NCI-H1092 (cell line): ENCODE results near the gene SIGLEC10.

ENCODE experiments used
- DNase-seq: peaks from one replicate; lab custom pipeline; 2025; lab: John Stamatoyannopoulos, UW

Gene SIGLEC10

DNA sequence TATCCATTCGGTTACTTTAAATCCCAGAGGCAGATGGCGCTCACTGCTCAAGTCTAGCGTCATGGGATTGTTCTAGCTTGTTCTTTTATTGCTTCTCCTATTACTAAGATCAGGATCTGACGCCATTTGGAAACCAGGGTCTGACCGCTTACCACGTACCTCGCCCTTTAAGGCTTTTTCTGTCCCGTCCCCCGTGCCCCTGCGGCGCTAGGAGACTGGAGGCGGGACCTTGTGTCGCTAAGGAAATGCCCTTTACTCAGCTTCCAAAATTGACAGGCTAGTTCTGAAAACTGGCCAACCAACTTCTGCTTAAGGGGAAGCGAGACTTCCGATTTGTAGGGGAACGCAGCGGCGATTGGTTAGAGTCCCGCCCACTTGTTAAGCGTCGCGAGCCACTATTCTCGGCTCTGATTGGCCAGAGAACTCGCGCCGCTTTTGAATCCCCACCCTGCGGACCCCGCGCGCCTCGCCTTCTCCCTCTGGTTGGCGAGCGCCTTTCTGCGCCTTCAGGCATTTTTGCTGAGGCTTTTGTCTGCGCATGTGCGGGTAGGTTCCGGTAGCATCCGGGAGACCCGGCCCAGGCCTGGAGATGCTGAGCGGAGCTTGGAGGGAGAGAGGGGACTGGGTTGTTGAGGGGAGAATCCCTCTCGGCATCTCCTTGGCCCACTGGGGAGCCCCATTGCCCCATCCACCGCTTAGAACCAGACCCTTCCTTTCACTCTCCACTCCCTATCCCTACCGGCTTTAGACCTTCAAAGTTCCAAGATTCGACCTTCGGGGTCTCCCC, 23.2 kb downstream of the SIGLEC10 start:
- peak; percentile 94 for DNase-seq

DNA sequence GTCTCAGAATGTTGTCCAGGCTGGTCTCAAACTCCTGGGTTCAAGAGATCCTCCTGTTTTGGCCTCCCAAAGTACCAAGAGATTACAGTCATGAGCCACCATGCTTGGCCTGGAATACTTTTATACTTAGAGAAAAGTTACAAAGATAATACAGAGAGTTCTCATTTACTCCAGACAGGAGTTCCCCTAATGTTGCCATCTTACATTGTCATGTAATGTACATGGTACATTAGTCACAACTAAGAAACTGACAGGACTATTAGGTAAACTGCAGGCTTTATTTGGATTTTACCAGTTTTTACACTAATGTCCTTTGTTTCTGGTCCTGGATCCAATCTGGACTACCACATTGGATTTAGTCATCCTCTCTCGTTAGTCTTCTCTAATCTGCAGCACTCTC, 24.7 kb downstream of the SIGLEC10 start:
- DNase-seq, result no peak

DNA sequence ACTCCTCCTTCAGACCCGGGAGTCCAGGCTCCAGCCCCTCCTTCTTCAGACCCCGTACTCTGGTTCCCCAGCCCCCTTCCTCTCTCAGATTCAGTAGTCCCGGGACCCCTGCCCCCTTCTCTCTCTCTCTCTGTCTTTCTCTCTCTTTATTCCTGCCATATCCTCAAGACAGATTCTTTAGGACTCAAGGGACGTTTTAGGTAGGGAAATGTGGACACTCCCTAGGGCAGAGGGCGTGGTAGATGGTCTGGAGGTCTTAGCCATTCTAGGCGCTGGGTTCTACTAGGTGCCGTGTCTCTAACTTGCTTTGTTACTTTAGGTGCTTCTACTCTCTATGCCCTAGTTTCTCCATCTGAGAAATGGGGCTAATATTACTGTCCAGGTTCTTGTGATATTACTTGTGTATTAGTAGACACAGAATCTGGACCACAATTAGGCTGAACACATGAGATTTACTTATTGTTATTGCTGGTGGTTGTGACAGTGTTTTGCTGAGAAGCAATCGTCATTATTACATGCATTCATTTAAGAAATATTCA, 26.3 kb downstream of the SIGLEC10 start:
- DNase-seq, result no peak

DNA sequence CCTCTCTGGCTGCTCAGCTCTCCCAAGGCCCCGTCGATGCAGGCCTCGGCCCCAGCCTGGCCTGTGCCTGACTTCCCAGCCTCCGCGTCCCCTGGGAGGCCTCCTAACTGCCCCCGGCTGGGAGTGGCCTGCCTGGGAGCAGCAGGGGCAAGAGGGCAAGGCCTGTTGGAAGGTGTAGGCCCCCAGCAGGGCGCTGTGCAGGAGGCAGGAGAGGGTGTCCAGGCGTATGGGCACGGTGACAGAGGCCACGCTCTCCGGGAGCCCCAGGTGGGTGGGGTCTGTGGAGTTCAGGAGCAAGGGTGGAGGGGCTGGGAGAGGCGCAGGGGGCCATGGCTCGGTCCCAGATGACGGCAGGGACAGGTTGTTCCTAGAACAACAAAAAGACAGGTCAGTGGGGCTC, 28.3 kb downstream of the SIGLEC10 start:
- DNase-seq, result no peak

DNA sequence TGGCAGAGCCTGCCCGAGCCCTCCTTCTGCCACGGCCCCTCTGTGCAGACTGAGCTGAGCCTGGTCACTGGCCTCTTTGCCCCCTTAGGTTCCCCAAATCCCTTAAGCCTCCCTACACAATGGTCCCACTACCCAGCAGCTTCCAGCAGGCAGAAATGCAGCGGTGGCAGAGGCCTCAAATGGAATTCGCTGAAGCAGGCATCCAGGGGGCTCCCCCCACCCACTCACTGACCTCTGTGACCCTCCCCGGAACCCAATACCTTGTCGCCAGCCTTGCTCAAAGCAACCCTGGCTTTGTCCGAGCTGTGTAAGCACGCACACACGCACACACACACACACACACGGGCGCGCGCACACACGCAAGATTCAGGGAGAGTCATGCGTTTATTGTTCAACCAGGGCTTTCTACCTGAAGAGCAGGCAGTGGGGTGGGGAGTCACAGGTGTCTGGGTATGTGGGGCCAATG, 29.5 kb downstream of the SIGLEC10 start, which contains the start of gene LIM2:
LIM2 (minus strand) TSS at position 51 of the 466 bp plus-strand sequence. CDS start 531 bp downstream, outside the sequence.
- DNase-seq, result no peak

DNA sequence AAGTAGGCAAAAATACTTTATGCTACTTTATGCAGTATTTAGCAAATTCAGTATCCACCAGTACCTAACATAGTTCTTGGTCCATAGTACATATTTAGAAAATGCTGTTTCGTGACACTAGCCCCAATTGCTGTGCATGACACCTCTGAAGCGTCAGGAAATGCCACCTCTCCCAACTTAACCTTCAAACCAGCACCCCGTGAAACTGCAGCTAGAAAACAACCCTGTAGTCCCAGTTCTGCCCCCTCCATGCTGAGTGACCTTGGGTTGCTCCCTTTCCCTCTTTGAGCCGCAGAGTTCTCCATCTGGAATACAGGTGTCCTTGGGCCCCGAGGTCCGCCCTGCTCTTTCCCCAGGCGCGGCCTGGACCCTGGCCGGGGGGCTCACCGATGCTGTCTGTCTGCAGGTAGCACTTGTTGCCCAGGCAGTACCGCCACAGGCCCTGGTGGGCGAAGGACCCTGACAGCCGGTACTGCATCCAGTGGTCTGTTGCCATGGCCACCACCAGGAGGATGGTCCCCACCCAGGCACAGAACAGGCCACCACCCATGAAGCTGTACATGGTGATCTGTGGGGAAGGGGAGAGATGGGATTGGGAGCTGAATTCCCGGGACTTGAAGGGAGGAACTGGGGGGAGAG, 30.4 kb downstream of the SIGLEC10 start:
- no peak for DNase-seq

DNA sequence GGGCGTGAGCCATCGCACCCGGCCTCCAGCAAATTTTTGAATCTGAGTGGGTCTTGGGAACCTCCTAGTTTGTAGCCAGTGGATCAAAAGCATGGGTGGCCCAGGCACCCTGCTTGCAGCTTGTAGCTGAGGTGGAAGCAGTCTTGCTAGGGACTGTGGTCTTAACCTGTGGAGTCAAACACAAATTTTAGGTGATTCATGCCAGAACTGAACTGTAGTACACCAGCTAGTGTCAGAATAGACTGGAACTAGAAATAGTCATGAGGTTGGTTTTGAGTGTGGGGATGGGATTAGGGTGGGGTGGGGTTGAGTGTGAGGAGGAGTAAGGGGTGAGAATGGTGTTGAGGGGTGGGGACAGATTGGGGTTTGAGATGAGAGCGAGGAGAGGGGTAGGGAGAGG, 35.4 kb downstream of the SIGLEC10 start:
- DNase-seq, result no peak

DNA sequence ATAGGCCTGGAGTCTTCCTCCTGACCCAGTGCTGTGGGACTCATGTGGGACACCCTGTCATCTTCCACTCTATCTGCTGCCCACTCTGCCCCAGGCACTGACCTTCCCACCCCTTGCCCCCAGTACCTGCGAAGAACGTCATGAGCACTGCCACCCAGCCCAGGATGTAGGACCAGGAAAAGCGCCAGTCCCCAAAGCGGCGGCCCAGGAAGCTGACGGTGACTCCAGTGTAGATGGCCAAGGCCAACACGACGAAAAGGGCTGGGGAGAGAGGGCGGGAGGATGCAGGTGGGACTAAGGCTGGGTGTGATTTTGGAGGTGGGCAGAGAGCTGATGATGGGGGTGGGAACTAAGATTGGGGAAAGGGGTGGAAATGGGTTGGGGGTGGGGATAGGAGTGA, 37.1 kb downstream of the SIGLEC10 start:
- DNase-seq, result no peak

DNA sequence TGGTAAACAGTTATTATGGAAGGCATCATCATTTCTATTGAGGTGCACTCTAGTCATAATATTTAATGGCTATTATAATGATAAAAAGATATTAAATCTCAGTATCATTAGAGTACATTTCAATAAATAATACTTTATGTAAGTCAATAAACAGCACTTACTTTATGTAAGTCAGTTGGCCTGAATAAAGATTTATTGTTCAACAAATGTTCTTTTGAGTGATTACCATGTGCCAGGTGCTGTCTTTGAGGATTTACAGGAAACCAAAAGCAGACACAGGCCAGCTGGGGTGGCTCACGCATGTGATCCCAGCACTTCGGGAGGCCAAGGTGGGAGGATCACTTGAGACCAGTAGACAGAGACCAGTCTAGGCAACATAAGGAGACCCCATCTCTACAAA, 40.0 kb downstream of the SIGLEC10 start:
- no peak for DNase-seq

DNA sequence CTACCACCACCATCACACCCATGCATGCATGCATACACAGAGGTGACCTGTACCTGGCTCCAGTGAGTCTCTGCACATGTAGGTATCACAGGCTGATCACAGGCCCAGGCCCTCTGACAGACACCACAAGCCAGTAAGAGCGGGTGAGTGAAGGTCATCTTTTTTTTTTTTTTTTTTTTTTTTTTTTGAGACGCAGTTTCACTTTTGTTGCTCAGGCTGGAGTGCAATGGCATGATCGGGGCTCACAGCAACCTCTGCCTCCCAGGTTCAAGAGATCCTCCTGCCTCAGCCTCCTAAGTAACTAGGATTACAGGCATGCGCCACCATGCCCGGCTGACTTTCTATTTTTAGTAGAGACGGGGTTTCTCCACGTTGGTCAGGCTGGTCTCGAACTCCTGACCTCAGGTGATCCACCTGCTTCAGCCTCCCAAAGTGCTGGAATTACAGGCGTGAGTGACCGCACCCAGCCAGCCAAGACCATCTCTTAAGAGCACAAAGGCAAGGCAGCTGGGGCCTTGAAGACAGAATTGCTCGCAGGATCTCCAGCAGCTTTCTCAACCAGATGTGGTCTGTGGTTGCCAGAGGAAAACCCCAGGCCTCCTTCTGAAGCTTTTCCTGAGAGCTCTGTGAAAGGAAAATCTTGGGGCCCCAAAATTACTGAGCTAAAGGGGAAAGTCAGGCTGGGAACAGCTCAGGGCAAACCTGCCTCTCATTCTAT, 41.8 kb downstream of the SIGLEC10 start:
- DNase-seq, result no peak

DNA sequence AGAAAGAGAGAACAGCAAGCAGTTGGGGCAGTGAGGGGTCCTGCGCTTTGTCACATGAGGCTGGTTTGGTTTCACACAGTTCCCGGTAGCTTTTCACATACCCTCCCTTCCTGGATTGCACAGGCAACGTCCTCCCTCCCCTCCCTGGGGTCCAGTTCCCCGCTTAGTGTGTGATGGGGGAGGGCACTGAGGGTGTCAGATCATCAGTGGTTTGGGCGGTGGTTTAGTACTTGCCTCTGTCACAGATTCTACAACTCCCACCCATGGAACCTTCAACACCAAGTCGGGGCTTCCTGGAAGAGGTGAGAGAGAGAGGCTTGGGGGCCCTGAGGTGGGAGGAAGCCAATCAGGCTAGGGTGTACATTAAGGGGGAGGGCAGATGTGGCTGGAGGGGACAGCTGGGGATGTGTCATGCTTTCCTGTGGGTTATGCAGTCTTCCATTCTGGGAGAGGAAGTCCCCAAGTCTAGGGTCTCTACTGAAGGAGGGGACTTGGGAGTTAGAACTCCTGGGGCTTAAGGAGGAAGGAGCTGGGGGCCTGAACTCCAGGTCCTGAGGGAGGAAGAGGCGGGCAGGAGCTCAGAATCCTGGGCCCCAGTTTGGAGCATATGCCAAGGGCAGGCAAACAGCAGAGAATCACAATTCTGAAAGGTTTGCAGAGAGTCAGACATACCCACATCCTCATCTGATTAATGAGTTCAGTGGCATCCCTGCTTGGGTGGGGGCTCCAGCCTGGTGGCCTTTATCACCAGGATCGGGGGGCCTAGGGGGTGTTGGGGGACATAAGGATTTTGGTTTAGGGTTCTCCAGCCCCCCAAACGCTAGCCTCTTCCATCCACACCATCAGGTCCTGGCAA, 44.6 kb downstream of the SIGLEC10 start, which contains the start of gene NKG7:
NKG7 (minus strand) TSS at position 6 of the 856 bp plus-strand sequence. CDS start 119 bp downstream, outside the sequence.
- no peak for DNase-seq

DNA sequence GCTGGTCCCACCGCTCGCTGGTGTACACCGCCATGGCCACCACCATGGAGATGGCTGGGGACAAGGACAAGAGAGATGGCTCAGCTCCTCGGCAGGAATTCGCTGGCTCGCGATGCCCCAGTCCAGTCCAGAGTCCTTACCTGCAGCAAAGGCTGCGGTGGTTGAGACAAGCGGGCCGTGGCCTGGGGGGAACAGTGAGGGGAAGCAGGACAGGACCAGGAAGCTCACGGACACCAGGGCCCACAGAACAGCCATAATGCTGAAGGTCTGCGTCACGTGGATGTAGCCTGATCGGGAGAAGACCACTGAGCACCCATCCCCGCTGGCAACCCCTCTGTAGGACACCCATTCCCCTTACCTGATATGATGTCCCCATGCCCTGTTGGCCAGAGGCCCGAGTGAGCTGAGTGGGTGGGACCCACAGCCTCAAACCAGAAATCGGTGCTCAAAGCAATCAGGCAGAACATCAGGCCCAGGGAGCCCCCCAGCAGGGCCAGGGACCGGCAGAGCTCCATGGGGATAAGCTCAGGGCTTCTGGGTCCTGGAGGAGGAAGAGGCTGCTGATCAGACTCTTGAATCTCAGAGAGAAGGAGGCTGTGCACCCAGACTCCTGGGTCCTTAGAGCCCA, 45.3 kb downstream of the SIGLEC10 start:
- DNase-seq, result no peak

DNA sequence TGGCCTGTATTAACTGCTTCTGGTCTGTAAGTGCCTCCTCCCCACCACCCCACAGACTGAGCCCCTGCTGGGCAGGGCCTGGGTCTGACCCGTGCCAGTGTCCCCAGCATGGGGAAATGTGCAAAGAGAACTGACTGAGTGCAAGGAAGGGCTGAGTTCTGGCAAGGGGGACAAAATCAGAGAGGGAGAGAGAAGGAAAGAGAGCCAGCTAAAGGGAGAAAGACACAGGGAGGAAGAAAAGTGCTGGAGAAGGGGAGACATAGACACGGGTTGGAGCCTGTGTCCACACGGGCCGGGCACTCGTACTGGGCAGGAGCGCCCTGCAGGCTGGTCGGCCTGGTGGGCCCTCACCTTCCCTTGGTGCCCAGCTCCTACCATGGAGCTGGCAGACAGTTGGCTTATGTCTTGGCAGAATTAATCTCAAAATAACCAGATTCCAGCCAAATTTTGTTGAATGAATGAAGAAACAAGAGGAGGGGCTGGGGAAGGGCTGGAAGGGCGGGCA, 46.2 kb downstream of the SIGLEC10 start:
- DNase-seq, result no peak

DNA sequence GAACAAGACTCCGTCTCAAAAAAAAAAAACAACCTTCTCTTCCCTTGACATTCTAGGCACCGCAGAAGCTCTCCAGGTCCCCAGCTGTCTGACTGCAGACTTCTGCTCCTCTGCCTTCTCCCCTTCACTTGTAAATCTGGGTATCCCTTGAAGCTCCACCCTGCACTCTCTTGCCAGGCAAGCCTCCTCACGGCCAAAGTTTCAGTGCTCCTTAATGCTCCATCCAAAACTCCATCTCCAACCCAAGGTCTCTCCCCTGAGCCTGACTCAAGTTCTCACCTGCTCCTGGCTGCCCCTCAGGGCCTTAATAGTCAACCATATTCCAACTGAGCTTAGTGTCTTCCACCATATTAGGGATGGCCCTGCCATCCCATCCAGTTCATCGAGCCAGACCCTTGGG, 47.2 kb downstream of the SIGLEC10 start:
- DNase-seq, result no peak

DNA sequence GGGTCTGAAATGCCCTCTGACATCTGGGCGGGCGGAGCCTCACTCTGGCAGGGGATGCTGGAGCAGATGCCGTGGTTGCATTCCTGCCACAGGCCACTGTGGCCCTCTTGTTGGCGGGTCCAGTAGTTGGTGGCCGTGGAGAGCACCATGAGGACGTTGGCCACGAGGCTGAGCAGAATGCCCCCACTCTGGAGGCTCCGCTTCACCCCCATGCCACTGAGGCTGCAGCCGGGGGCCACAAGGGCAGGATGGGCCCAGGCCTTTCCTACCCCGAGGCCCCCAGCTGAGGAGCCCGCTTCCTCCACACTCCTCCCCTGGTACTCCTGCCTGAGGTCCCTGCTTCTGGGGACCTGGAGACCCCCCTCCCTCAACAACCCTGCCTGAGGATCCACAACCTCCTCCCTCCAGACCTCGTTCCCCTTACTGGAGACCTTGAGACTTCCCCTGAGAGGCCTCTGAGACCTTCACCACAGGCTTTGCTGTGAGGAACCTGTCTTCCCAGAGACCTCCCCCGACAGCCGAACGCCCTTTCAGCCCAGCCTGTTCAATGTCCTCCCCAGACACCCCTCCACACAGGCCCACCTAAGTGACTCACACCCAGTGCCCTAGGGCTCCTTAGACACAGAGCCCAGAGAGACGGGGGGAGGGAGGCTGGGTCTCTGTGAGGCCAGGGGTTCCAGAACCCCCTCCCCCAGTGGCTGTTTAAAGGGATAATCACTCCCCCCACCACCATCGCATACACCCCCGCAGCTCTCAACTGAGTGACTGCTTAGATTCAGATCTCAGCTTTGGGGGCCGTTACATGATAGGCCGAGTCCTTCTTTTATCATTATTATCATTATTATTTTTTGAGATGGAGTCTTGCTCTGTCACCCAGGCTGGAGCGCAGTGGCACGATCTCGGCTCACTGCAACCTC, 48.8 kb downstream of the SIGLEC10 start, which contains the start of gene CLDND2:
CLDND2 (minus strand) TSS at position 638 of the 917 bp plus-strand sequence; CDS start at position 212, 426 bp downstream.
- no peak for DNase-seq

DNA sequence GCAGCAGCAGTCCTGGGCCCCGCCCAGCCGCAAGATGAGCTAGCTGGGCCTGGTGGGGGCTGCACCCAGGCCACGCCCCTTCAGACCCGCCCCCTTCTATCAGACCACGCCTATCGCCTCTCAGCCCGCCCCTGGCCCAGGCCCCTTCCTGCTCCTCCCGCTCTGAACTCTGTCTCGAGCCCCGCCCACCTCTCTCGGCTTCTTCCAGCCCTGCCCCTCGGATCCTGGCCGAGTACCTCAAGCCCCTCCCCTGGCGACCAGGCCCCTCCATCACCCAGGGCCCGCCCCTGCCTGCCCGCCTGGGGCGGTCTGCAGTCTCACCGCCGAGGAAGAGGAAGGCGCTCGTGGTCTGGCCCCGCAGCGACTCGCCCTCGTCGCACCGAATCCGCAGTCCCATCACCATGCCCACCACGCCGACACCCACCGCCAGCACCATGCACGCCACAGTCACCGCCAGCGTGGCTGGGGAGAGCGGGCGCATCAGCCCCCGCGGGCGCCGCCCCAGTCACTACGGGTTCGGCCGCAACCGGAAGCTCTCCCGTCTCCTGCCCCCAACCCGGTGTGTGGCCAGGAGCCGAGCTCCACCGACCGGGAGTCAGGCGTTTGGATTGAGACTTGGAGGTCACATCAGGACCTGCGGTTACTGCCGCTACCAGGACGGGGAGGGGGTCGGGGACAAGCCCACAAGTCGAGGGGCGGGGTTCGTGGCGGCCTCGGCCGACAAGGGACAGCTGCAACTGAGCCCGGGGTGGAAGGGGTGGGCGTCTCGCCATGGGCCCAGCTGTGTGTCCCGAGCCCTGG, 49.7 kb downstream of the SIGLEC10 start:
- peak; percentile 90 for DNase-seq

DNA sequence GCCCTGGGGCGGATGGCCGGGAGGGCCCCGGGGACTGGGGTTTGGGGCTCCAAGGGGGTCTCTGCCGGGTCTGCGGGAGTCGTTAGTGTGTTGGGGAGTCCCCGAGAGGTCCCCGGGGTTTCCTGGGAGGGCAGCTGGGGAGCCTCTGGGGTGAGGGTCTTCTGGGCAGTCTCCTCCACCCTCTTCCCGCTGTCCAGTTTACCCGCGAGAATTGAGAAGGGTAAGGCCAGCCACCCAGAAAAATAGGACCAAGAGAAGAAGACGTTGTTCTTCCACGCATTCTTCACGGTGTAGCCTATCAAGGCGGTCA, 50.2 kb downstream of the SIGLEC10 start:
- no peak for DNase-seq

DNA sequence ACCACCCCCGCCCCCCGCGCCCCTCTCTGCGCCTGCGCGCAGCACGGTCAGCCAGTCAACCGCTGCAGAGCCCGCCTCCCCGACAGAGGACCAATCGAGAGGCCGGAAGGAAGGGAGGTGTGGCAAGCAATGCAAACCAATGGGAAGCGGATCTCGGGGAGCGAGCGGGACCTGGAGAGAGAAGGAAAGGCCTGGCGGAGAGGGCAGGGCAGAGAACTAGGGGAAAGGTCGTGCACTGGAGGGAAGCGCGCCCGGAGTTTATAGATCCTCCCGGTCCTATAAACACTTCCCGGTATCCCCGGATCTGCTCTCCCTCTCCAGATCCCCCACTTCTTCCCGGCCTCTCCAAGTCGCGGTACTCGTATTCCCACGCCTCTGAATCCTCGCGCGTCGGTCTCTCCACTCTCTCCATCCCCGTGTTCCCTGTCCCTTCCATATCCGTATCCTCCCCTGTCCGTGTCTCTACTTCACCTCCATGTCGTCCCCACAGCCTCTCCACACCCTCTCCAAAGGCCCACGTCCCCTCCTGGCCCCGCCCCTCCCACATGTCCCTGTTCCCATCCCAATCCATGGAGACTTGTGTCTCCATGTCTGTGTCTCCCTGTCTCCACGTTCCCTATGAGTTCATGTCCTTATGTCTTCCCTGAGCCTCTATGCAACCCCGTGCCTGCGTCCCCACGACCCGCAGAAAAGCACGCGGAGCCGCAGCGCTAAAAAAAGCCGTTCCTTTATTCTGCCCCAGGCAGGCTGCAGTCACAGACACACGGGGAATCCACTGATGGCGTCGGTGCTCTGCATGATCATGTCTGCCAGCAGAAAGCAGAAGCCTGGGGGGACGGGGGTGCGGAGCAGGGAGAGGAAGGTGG, 50.8 kb downstream of the SIGLEC10 start:
- DNase-seq, result peak; percentile 93
